Neural progenitor cell (in vitro differentiated cells): ENCODE data around the gene CPLX1. TPM values are rescaled to one million over a fixed set of nuclear protein-coding genes. Genes with fewer than 3 reads are reported as not detected.

Experiments used
- DNase-seq: peaks from one replicate; pipeline ENCODE4 v3.0.0-alpha.2; 2016; ENCODE audit warnings: low spot score
- H2AFZ ChIP-seq: fragments of 200-600 bp; sonication (generic); replicated peaks from 2 replicates; pipeline ENCODE4 v1.6.1; 2016; ENCODE audit warnings: antibody characterized with exemption
- H3F3A ChIP-seq: fragments of 200-600 bp; sonication (generic); 2 replicates; pipeline ENCODE4 v1.6.1; 2016; ENCODE audit warnings: antibody characterized with exemption, low read depth
- H3K27ac ChIP-seq: fragments of 200-600 bp; sonication (generic); 2 replicates; pipeline ENCODE4 v1.5.1; 2016; ENCODE audit warnings: mild to moderate bottlenecking
- H3K27me3 ChIP-seq: fragments of 200-600 bp; sonication (generic); 2 replicates; pipeline ENCODE4 v1.6.1; 2016; ENCODE audit warnings: mild to moderate bottlenecking, moderate library complexity
- H3K36me3 ChIP-seq: fragments of 200-600 bp; sonication (generic); 2 replicates; pipeline ENCODE4 v1.5.1; 2016
- H3K4me1 ChIP-seq: fragments of 200-600 bp; sonication (generic); 2 replicates; pipeline ENCODE4 v1.6.1; 2016; ENCODE audit warnings: mixed run types
- H3K4me2 ChIP-seq: fragments of 200-600 bp; sonication (generic); 2 replicates; pipeline ENCODE4 v1.6.1; 2016
- H3K4me3 ChIP-seq: fragments of 200-600 bp; sonication (generic); 2 replicates; pipeline ENCODE4 v1.5.1; 2016
- H3K79me2 ChIP-seq: fragments of 200-600 bp; sonication (generic); 2 replicates; pipeline ENCODE4 v1.6.1; 2016; ENCODE audit warnings: low read depth
- H3K9ac ChIP-seq: fragments of 200-600 bp; sonication (generic); 2 replicates; pipeline ENCODE4 v1.6.1; 2016
- H3K9me3 ChIP-seq: fragments of 200-600 bp; sonication (generic); 2 replicates; pipeline ENCODE4 v1.5.1; 2016; ENCODE audit warnings: low read depth
- H4K20me1 ChIP-seq: fragments of 200-600 bp; sonication (generic); 2 replicates; pipeline ENCODE4 v1.6.1; 2016; ENCODE audit warnings: low read depth
- H3K27ac Mint-ChIP-seq: 3 replicates; pipeline ENCODE4 v1.8.0; 2021; ENCODE audit warnings: mixed read lengths
- H3K27me3 Mint-ChIP-seq: 2 replicates; pipeline ENCODE4 v1.8.0; 2022; ENCODE audit warnings: low read depth, mild to moderate bottlenecking, inconsistent platforms, moderate library complexity, mixed read lengths; ENCODE audit not compliant: insufficient read depth
- H3K36me3 Mint-ChIP-seq: 3 replicates; pipeline ENCODE4 v1.8.0; 2021; ENCODE audit warnings: mixed read lengths
- H3K4me1 Mint-ChIP-seq: 3 replicates; pipeline ENCODE4 v1.8.0; 2021; ENCODE audit warnings: mixed read lengths
- H3K4me3 Mint-ChIP-seq: 3 replicates; pipeline ENCODE4 v1.8.0; 2021; ENCODE audit warnings: mild to moderate bottlenecking, moderate library complexity, mixed read lengths
- H3K9me3 Mint-ChIP-seq: 3 replicates; pipeline ENCODE4 v1.8.0; 2020; ENCODE audit warnings: mixed read lengths
- EZH2 ChIP-seq: fragments of 200-600 bp; sonication (generic); IDR thresholded peaks from 2 replicates; pipeline ENCODE4 v1.6.1; 2017; ENCODE audit warnings: antibody characterized with exemption, mild to moderate bottlenecking, moderate library complexity
- EZH2phosphoT487 ChIP-seq: fragments of 200-600 bp; sonication (generic); IDR thresholded peaks from 2 replicates; pipeline ENCODE4 v1.6.1; 2017; ENCODE audit warnings: antibody characterized with exemption
- total RNA-seq: library from RNA; depleted of rRNA; stranded (reverse); fragments of >200 nt; gene quantifications from 2 replicates; pipeline ENCODE4 v1.2.3, GENCODE V29; 2015; ENCODE audit warnings: low replicate concordance
- TF ChIP-seq, protein P1 (sequence below): fragments of 200-600 bp; sonication (generic); IDR thresholded peaks from 2 replicates; pipeline ENCODE4 v1.5.1; 2017; ENCODE audit warnings: antibody characterized with exemption, mild to moderate bottlenecking

The CPLX1 gene
- total RNA-seq, 1 donor from 2014 or later, result not detected

GRCh38 chr4:773214-773613, 52.7 kb downstream of the CPLX1 start:
- H3K9me3 ChIP-seq, result no peaks in the 10 kb centered on the region
- no peak overlapping the region for H2AFZ ChIP-seq
- peaks cover 70% of the 10 kb centered on the region for H4K20me1 ChIP-seq
- Mint-ChIP-seq H3K36me3 (peaks cover 47% of the 10 kb centered on the region), H3K4me1 (peaks cover 14% of the 10 kb centered on the region), H3K4me3 (no peak overlapping the region), H3K9me3 (no peaks in the 10 kb centered on the region), H3K27ac (no peak overlapping the region), H3K27me3 (peaks cover 5% of the 10 kb centered on the region)
- H3K4me3 ChIP-seq, result no peak overlapping the region
- H3F3A ChIP-seq, result peaks cover 37% of the 10 kb centered on the region
- no peak overlapping the region for H3K4me2 ChIP-seq
- peaks cover 17% of the 10 kb centered on the region for H3K36me3 ChIP-seq
- peaks cover 96% of the 10 kb centered on the region for H3K79me2 ChIP-seq
- H3K27me3 ChIP-seq, result no peaks in the 10 kb centered on the region
- no peaks in the 10 kb centered on the region for H3K4me1 ChIP-seq
- no peak overlapping the region for H3K9ac ChIP-seq
- no peak for TF ChIP-seq EZH2phosphoT487
- no peak for TF ChIP-seq EZH2
- TF ChIP-seq, protein P1, sequence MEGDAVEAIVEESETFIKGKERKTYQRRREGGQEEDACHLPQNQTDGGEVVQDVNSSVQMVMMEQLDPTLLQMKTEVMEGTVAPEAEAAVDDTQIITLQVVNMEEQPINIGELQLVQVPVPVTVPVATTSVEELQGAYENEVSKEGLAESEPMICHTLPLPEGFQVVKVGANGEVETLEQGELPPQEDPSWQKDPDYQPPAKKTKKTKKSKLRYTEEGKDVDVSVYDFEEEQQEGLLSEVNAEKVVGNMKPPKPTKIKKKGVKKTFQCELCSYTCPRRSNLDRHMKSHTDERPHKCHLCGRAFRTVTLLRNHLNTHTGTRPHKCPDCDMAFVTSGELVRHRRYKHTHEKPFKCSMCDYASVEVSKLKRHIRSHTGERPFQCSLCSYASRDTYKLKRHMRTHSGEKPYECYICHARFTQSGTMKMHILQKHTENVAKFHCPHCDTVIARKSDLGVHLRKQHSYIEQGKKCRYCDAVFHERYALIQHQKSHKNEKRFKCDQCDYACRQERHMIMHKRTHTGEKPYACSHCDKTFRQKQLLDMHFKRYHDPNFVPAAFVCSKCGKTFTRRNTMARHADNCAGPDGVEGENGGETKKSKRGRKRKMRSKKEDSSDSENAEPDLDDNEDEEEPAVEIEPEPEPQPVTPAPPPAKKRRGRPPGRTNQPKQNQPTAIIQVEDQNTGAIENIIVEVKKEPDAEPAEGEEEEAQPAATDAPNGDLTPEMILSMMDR, result no peak
- H3K27ac ChIP-seq, result no peak overlapping the region
- DNase-seq, result no peak

GRCh38 chr4:772776-773175, 53.2 kb downstream of the CPLX1 start:
- H3K9me3 Mint-ChIP-seq, result no peaks in the 10 kb centered on the region
- H3K27ac ChIP-seq, result no peak overlapping the region
- TF ChIP-seq EZH2phosphoT487 (no peak), EZH2 (no peak)
- TF ChIP-seq, protein P1, result no peak
- H3K27me3 Mint-ChIP-seq, result peaks cover 4% of the 10 kb centered on the region
- peaks cover 19% of the 10 kb centered on the region for H3K36me3 ChIP-seq
- H3K4me1 ChIP-seq, result no peaks in the 10 kb centered on the region
- no peak for DNase-seq
- H3K4me1 Mint-ChIP-seq, result peaks cover 10% of the 10 kb centered on the region
- no peaks in the 10 kb centered on the region for H3K27me3 ChIP-seq
- no peak overlapping the region for H2AFZ ChIP-seq
- H3K4me3 Mint-ChIP-seq, result no peak overlapping the region
- peaks cover 96% of the 10 kb centered on the region for H3K79me2 ChIP-seq
- peaks cover 72% of the 10 kb centered on the region for H4K20me1 ChIP-seq
- H3K27ac Mint-ChIP-seq, result no peak overlapping the region
- no peaks in the 10 kb centered on the region for H3K9me3 ChIP-seq
- H3K9ac ChIP-seq, result no peak overlapping the region
- no peak overlapping the region for H3K4me2 ChIP-seq
- H3K36me3 Mint-ChIP-seq, result peaks cover 47% of the 10 kb centered on the region
- peaks cover 41% of the 10 kb centered on the region for H3F3A ChIP-seq
- no peak overlapping the region for H3K4me3 ChIP-seq

- Histone ChIP-seq H3K9ac (no peak overlapping the region), H3K36me3 (peaks cover 17% of the 10 kb centered on the region), H4K20me1 (peaks cover 75% of the 10 kb centered on the region), H3K27me3 (no peaks in the 10 kb centered on the region), H2AFZ (no peak overlapping the region), H3K27ac (no peak overlapping the region), H3K79me2 (peaks cover 95% of the 10 kb centered on the region), H3K4me2 (no peak overlapping the region), H3K4me3 (no peak overlapping the region), H3K4me1 (no peaks in the 10 kb centered on the region), H3F3A (peaks cover 47% of the 10 kb centered on the region), H3K9me3 (no peaks in the 10 kb centered on the region)
- TF ChIP-seq EZH2phosphoT487 (no peak), EZH2 (no peak)
- TF ChIP-seq, protein P1, result no peak
- Mint-ChIP-seq H3K4me3 (no peak overlapping the region), H3K27ac (no peak overlapping the region), H3K36me3 (peaks cover 48% of the 10 kb centered on the region), H3K27me3 (peaks cover 4% of the 10 kb centered on the region), H3K9me3 (no peaks in the 10 kb centered on the region), H3K4me1 (peaks cover 10% of the 10 kb centered on the region)
- no peak for DNase-seq
These were observed 53.8 kb downstream of the CPLX1 start for GRCh38 chr4:772118-772517.
